Activated CD4-positive, CD25-positive, alpha-beta regulatory T cell treated with anti-CD3 and anti-CD28 coated beads, Interleukin-2, amount 50 U/mL, for 24 hours (primary cell): ENCODE data around the gene IGSF23.
"Not testable (repeated sequence)": the region's sequence is repeated elsewhere in the genome, so short reads cannot be mapped to it uniquely, and the experiment has no call there.

Experiments used
- ATAC-seq, 2 donors: fragments of 150-1000 bp; cut with Tn5 transposase; one replicate each; pipeline ENCODE4 v1.10.0; 2021; ENCODE audit warnings: mild to moderate bottlenecking in 1 of 2, moderate library complexity in 1 of 2

IGSF23 gene

GRCh38 chr19:44668985-44669764 lies 55.8 kb downstream of the IGSF23 start:
- ATAC-seq: no peak

- ATAC-seq: not testable (repeated sequence)
Observed at GRCh38 chr19:44670027-44670426, 56.7 kb downstream of the IGSF23 start.

- no peak for ATAC-seq
Observed at GRCh38 chr19:44671400-44671799, 58.0 kb downstream of the IGSF23 start, which contains the start of gene CEACAM19. Gene CEACAM19 (plus strand): TSS chr19:44671482. CDS start chr19:44671932, 450 bp downstream.

GRCh38 chr19:44672226-44672625 lies 58.9 kb downstream of the IGSF23 start:
- ATAC-seq: no peak

- ATAC-seq: no peak
Observed at GRCh38 chr19:44673510-44673909, 60.1 kb downstream of the IGSF23 start.

GRCh38 chr19:44675521-44675920 lies 62.2 kb downstream of the IGSF23 start:
- ATAC-seq: no peak

GRCh38 chr19:44677019-44677811 lies 63.9 kb downstream of the IGSF23 start:
- no peak for ATAC-seq

GRCh38 chr19:44680536-44680935 lies 67.2 kb downstream of the IGSF23 start:
- ATAC-seq: no peak

GRCh38 chr19:44681992-44682790 lies 68.8 kb downstream of the IGSF23 start:
- no peak for ATAC-seq

GRCh38 chr19:44682807-44683206 lies 69.4 kb downstream of the IGSF23 start:
- ATAC-seq: no peak

- no peak for ATAC-seq
Observed at GRCh38 chr19:44683434-44684210, 70.3 kb downstream of the IGSF23 start.

- not testable (repeated sequence) for ATAC-seq
Observed at GRCh38 chr19:44684396-44684795, 71.0 kb downstream of the IGSF23 start.

GRCh38 chr19:44684892-44685863 lies 71.8 kb downstream of the IGSF23 start:
- no peak for ATAC-seq

- no peak for ATAC-seq
Observed at GRCh38 chr19:44685877-44686276, 72.5 kb downstream of the IGSF23 start.
